GM13976 (cell line): ENCODE measurements around the gene KRT2.

ENCODE experiments used
- DNase-seq: peaks from one replicate; pipeline ENCODE4 v3.0.0; 2012; ENCODE audit warnings: low spot score
- in situ Hi-C: fragments of 300-500 bp; cut with MboI; formaldehyde crosslinking; loops from one replicate; pipeline ENCODE4 v1.12.0; 2022; ENCODE audit warnings: low sequenced_read_pairs, mixed read lengths, inconsistent platforms; ENCODE audit not compliant: unreplicated experiment
- TF ChIP-seq, protein P1 (sequence below): IDR thresholded peaks from 2 replicates; pipeline ENCODE4 v1.5.1; 2012; ENCODE audit warnings: borderline replicate concordance, mild to moderate bottlenecking; ENCODE audit not compliant: insufficient read depth; ENCODE audit errors: extremely low read depth, missing control alignments, control extremely low read depth

The KRT2 gene

DNA sequence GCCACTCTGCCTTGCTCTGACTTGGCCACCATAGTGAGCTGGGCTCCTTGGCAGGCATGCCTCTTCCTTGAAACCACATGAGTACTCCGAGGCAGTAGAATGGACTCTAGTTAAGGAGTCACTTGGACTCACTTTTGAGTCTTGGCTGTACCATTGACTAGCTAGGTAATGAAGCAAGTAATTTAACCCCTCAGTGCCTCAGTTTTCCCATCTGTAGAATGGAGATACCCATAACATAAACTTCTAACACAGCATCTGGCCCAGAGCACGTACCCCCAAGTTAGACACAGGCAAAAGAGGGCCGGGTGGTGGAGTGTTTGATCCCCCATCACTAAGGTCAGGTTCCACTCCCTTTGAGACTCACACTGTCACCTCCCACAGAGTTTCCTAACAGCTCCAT, 43.0 kb upstream of the KRT2 start:
- DNase-seq = no peak
- TF ChIP-seq, protein P1, sequence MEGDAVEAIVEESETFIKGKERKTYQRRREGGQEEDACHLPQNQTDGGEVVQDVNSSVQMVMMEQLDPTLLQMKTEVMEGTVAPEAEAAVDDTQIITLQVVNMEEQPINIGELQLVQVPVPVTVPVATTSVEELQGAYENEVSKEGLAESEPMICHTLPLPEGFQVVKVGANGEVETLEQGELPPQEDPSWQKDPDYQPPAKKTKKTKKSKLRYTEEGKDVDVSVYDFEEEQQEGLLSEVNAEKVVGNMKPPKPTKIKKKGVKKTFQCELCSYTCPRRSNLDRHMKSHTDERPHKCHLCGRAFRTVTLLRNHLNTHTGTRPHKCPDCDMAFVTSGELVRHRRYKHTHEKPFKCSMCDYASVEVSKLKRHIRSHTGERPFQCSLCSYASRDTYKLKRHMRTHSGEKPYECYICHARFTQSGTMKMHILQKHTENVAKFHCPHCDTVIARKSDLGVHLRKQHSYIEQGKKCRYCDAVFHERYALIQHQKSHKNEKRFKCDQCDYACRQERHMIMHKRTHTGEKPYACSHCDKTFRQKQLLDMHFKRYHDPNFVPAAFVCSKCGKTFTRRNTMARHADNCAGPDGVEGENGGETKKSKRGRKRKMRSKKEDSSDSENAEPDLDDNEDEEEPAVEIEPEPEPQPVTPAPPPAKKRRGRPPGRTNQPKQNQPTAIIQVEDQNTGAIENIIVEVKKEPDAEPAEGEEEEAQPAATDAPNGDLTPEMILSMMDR = no peak
- in situ Hi-C loops = no loop called here

- no peak for DNase-seq
- TF ChIP-seq, protein P1 = no peak
- in situ Hi-C loops = no loop called here
Measured at GRCh38 chr12:52694151-52694550, 42.1 kb upstream of the KRT2 start.

- in situ Hi-C loops = no loop called here
- DNase-seq = no peak
- TF ChIP-seq, protein P1 = no peak
Measured at GRCh38 chr12:52693261-52693660, 41.2 kb upstream of the KRT2 start.

- in situ Hi-C loops = no loop called here
- TF ChIP-seq, protein P1 = no peak
- no peak for DNase-seq
Measured at GRCh38 chr12:52692254-52692653, 40.2 kb upstream of the KRT2 start.

- in situ Hi-C loops = no loop called here
- TF ChIP-seq, protein P1 = no peak
- DNase-seq = no peak
Measured at GRCh38 chr12:52691841-52692150, 39.8 kb upstream of the KRT2 start.

DNA sequence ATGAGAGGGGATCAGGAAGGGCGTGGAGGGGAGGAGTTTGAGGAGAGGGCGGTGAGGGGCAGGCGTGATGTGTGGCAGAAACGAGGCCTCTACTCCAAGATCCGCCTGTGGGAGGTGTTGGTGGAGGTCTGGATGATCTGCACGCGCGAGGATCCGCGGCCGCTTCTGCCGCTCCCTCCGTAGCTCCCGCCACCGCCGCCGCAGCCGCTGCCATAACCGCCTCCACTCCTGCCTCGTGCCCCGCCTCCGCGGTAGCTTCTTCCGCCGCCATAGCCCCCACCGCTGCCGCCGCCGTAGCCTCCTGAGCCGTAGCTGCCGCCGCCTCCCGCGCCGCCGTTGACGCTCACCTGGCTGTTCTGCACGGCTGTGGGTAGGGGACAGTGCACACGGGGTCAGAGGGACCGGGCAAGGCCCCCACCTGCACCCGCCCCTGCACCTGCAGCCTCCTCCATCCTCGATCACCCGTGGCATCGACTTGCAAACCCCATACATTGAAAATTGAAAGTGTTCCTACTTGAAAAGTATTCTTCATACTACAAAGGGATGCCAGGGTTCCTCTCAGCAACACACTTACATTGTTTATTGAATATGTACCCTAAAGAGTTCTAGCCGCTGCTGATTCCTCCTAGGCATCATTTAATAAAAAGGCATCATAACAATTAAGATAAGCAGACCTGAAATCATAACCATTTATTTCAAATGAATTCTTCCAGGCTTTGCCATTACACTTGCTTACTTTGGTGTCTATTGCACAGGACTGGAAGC, 39.2 kb upstream of the KRT2 start:
- in situ Hi-C loops = no loop called here
- DNase-seq = no peak
- TF ChIP-seq, protein P1 = no peak

DNA sequence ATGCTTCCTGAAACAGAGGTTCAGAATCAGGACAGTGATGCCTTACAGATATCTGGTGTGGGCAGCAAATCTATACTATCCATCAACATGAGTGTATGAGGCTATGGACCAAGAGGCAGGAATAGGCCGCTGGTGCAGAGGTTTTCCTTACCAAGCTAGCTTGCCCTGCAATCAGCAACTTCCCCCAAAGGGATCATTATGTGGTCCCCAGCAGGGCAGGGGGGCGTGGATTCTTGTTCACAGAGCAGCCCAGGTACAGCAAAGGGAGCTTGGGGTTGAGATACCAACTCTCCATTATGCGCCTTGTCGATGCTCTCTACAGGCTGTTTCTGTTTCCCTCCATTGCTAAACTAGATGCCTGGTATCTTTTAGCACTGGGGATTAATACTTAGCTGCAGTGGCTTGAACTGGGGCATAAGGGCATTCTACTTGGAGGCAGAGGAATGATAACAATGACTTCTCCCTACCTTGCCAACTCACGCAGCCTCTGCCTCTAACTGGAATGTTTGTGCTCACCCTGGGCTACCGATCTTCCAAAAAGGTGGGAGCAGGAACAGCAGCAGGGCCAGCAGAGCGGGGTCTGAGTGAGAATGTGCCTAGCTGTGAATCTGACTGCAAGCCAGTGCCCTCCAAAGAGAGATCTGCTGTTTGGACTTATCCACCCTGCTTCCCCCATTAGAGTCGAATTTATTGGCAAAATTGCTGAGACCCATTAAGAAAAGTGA, 38.5 kb upstream of the KRT2 start:
- no peak for DNase-seq
- TF ChIP-seq, protein P1 = no peak
- in situ Hi-C loops = no loop called here
